ENCODE results near the gene IGSF11.

DNA sequence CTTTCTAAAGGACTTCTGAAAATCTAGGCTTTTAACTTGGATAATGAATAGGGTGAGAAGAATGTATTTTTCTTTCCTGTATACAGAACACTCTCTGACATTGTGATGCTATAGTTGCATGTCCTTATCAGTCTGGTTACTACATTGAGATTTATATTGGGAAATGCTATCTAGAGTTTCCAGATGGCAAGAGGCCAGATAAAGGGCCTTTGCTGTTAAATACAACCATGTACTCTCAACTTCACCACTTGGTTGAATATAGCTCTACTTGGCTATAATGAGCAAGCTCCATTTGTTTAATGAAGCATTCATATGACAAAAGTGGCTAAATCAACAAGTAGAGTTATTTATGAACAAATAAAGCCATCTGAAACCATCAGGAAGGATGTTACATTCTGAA lies 91.0 kb downstream of the IGSF11 start:
- TF ChIP-seq, protein P1, sequence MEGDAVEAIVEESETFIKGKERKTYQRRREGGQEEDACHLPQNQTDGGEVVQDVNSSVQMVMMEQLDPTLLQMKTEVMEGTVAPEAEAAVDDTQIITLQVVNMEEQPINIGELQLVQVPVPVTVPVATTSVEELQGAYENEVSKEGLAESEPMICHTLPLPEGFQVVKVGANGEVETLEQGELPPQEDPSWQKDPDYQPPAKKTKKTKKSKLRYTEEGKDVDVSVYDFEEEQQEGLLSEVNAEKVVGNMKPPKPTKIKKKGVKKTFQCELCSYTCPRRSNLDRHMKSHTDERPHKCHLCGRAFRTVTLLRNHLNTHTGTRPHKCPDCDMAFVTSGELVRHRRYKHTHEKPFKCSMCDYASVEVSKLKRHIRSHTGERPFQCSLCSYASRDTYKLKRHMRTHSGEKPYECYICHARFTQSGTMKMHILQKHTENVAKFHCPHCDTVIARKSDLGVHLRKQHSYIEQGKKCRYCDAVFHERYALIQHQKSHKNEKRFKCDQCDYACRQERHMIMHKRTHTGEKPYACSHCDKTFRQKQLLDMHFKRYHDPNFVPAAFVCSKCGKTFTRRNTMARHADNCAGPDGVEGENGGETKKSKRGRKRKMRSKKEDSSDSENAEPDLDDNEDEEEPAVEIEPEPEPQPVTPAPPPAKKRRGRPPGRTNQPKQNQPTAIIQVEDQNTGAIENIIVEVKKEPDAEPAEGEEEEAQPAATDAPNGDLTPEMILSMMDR (IDR thresholded peaks at IDR 0.05): no peak
- TF ChIP-seq EZH2 (IDR thresholded peaks at IDR 0.05): no peak
- no peak for TF ChIP-seq EZH2phosphoT487 (IDR thresholded peaks at IDR 0.05)
